Measurements from ENCODE around the gene RAB26. TPM values are rescaled to one million over a fixed set of nuclear protein-coding genes. Genes with fewer than 3 reads are reported as not detected.
"Not testable (repeated sequence)": the region's sequence is repeated elsewhere in the genome, so short reads cannot be mapped to it uniquely, and the experiment has no call there.

RAB26 gene
- total and polyA plus RNA-seq, 4 donors: 1.9 to 3.9 (median 3.0) TPM

DNA sequence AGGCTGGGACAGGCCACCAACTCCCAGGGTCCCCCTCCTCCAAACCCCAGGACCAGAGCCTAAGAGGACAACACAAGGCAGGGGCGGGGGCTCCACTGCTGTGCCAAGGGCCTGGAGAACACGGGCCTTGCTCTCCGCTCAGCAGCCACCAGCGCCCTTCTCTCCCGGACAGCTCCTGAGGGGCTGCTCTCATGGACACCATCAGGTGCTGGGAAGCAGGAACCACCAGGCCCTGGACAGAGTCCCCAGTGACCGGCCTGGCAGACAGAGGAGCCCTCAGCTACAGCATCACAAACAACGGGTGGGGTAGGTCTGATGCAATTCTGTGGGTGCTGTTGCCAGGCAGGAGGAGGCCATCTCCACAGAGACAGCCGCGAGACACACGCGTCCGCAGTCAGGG, 14.6 kb upstream of the RAB26 start:
- H3K4me1 ChIP-seq (ENCODE audit: control insufficient read depth in 4 of 4, insufficient read depth in 4 of 4, low read length in 3 of 4): peaks cover 2 to 13% (median 5%) of the 10 kb centered on the region in 4 donors
- not testable (repeated sequence) for H3K27ac ChIP-seq (ENCODE audit: low read depth in 1 of 2, low read length in 2 of 2); H3K27me3 ChIP-seq (ENCODE audit: control insufficient read depth in 4 of 4, insufficient read depth in 4 of 4, low read length in 3 of 4); H3K36me3 ChIP-seq (ENCODE audit: control insufficient read depth in 4 of 4, insufficient read depth in 3 of 4, low read depth in 1 of 4, low read length in 3 of 4); H3K9ac ChIP-seq (ENCODE audit: low read depth in 1 of 2, low read length in 2 of 2); H3K4me3 ChIP-seq (ENCODE audit: low read depth in 1 of 3, low read length in 3 of 3); DNase-seq (ENCODE audit: low spot score); H3K9me3 ChIP-seq (ENCODE audit: control insufficient read depth in 4 of 4, low read length in 3 of 4)
- 54% methylated on average over 7 of the region's 12 CpGs for WGBS

DNA sequence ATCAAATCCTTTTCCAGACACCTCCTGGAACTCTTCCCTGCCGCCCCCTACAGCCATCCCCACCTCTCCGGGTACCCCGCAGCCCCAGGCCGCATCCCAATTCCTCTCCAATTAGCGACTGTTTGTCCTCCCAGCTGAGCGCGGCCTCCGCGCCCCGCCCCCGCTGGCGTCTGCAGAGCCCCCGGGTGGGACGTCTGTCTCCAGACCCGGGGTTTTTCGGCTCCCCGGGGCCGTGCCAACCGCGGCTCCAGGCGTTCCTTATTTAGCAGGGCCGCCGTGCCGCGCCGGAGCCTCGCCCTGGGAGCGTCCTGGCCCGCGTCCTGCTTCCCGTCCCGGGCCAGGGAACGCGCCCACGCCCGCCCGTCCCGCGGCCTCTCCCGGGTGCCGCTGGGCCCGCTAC, 13.4 kb upstream of the RAB26 start:
- Histone ChIP-seq H3K4me1 (ENCODE audit: control insufficient read depth in 4 of 4, insufficient read depth in 4 of 4, low read length in 3 of 4) (peaks cover 0 to 12% (median 5%) of the 10 kb centered on the region in 4 donors), H3K4me3 (ENCODE audit: low read depth in 1 of 3, low read length in 3 of 3) (peak overlapping the region in 2 of 3 donors; percentile 28 to 56)
- not testable (repeated sequence) for H3K9ac ChIP-seq (ENCODE audit: low read depth in 1 of 2, low read length in 2 of 2); DNase-seq (ENCODE audit: low spot score); H3K27me3 ChIP-seq (ENCODE audit: control insufficient read depth in 4 of 4, insufficient read depth in 4 of 4, low read length in 3 of 4); H3K27ac ChIP-seq (ENCODE audit: low read depth in 1 of 2, low read length in 2 of 2); H3K36me3 ChIP-seq (ENCODE audit: control insufficient read depth in 4 of 4, insufficient read depth in 3 of 4, low read depth in 1 of 4, low read length in 3 of 4); H3K9me3 ChIP-seq (ENCODE audit: control insufficient read depth in 4 of 4, low read length in 3 of 4)
- WGBS: under 1% methylated on average over 32 of the region's 42 CpGs

DNA sequence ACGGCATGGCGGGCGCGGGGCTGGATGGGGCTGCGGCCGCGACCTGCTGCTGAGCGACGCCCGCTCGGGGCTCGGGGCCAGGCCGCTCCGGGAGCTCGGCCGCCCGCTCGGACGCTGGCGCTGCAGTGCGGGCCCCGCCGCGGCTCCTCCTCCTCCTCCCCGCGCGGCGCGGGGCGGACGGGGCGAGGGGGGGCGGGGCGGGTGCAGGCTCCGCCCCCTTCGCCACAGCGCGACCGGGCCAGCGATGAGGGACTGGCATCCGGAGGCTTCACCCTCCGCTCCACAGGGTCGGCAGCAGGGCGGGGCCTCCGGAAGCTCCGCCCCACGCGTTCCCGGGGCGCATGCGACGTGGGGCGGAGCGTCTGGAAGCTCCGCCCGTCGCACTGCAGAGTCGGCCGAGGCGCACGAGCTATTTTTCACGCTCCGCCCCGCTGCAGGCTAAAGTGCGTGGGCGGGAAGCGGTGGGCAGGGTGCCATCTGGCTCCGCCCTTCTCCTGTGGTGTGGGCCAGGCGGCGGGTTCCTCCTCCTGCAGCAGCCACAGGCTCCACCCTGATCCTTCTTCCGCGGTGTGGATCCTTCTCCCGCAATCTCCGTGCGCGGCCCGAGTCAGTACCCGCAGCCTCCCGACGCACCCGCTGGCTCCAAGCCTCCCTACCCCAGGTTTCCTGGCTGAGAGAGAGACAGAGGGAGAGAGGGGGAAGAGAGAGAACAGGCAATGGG, 12.5 kb upstream of the RAB26 start, which contains the start of gene PKD1:
Gene PKD1, minus strand, starts transcription at position 129 of the 721 bp plus-strand sequence. CDS start 209 bp downstream, outside the sequence.
- TF ChIP-seq GABPA (IDR thresholded peaks at IDR 0.05 in 1 of 2, conservative IDR thresholded peaks at IDR 0.05 in 1 of 2): peak in 1 of 2 donors; percentile 65
- TF ChIP-seq SP1 (IDR thresholded peaks at IDR 0.05): peak; percentile 63
- TF ChIP-seq EGR1 (IDR thresholded peaks at IDR 0.05; ENCODE audit: low read depth in 2 of 2): peak; percentile 99
- peak; percentile 84 for DNase-seq (ENCODE audit: low spot score)
- H3K27me3 ChIP-seq (ENCODE audit: control insufficient read depth in 4 of 4, insufficient read depth in 4 of 4, low read length in 3 of 4); H3K36me3 ChIP-seq (ENCODE audit: control insufficient read depth in 4 of 4, insufficient read depth in 3 of 4, low read depth in 1 of 4, low read length in 3 of 4); H3K9me3 ChIP-seq (ENCODE audit: control insufficient read depth in 4 of 4, low read length in 3 of 4): not testable (repeated sequence)
- H3K9ac ChIP-seq (ENCODE audit: low read depth in 1 of 2, low read length in 2 of 2): peak within 1 kb of the TSS in 1 of 2 donors; percentile 31
- H3K4me1 ChIP-seq (ENCODE audit: control insufficient read depth in 4 of 4, insufficient read depth in 4 of 4, low read length in 3 of 4): peaks cover 0 to 15% (median 5%) of the 10 kb centered on the region in 4 donors
- H3K4me3 ChIP-seq (ENCODE audit: low read depth in 1 of 3, low read length in 3 of 3): peak within 1 kb of the TSS in 2 of 3 donors; percentile 28 to 56
- under 1% methylated on average over 69 of the region's 81 CpGs for WGBS
- H3K27ac ChIP-seq (ENCODE audit: low read depth in 1 of 2, low read length in 2 of 2): peak within 1 kb of the TSS; percentile 37 to 65

DNA sequence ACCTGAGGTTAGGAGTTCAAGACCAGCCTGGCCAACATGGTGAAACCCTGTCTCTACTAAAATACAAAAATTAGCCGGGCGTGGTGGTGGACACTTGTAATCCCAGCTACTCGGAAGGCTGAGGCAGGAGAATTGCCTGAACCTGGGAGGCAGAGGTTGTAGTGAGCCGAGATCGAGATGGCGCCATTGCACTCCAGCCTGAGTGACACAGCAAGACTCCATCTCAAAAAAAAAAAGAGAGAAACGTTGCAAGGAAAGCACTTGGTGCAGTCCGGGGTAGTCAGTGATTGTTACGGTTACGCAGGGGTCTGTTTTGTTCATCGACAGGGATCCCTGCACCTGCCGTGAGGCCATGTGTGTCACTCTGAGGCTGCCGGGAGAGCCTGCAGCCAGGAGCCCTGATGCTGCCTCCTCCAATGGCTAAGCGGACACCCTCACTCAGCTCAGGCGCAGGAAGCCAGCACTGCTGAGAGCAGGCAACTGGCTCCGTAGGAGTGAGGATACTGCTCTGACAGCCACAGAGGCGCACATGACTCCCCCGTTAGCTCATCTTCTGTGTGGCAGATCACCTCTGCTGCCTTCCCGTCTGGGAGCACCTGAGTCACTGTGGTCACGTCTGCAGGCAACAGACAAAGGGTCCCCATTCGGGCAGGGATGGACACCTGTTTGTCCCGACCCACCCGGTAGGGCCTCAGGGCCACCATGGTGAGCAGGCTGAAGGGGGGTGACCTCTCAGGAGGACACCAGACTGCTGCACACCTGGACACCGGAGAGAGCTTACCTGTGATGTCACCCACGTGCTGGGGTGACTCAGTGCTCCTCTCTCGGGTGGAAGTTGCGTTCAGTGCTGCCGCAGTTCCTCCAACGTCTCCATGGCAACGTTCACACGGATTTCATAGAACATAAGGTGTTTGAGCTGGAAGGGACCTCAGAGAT, 5.2 kb upstream of the RAB26 start:
- no peaks in the 10 kb centered on the region for H3K9me3 ChIP-seq (ENCODE audit: control insufficient read depth in 4 of 4, low read length in 3 of 4)
- no peaks in the 10 kb centered on the region for H3K36me3 ChIP-seq (ENCODE audit: control insufficient read depth in 4 of 4, insufficient read depth in 3 of 4, low read depth in 1 of 4, low read length in 3 of 4)
- DNase-seq (ENCODE audit: low spot score): no peak
- no peak overlapping the region for H3K4me3 ChIP-seq (ENCODE audit: low read depth in 1 of 3, low read length in 3 of 3)
- H3K27ac ChIP-seq (ENCODE audit: low read depth in 1 of 2, low read length in 2 of 2): no peak overlapping the region
- no peak overlapping the region for H3K9ac ChIP-seq (ENCODE audit: low read depth in 1 of 2, low read length in 2 of 2)
- no peaks in the 10 kb centered on the region for H3K27me3 ChIP-seq (ENCODE audit: control insufficient read depth in 4 of 4, insufficient read depth in 4 of 4, low read length in 3 of 4)
- H3K4me1 ChIP-seq (ENCODE audit: control insufficient read depth in 4 of 4, insufficient read depth in 4 of 4, low read length in 3 of 4): peaks cover 6 to 17% (median 12%) of the 10 kb centered on the region in 4 donors
- 86% methylated on average over 31 of the region's 31 CpGs for WGBS
- no peak for TF ChIP-seq GABPA (IDR thresholded peaks at IDR 0.05 in 1 of 2, conservative IDR thresholded peaks at IDR 0.05 in 1 of 2)
- TF ChIP-seq JUND (IDR thresholded peaks at IDR 0.05): no peak
- no peak for TF ChIP-seq SP1 (IDR thresholded peaks at IDR 0.05)
- no peak for TF ChIP-seq RXRA (IDR thresholded peaks at IDR 0.05)
- TF ChIP-seq, protein P1, sequence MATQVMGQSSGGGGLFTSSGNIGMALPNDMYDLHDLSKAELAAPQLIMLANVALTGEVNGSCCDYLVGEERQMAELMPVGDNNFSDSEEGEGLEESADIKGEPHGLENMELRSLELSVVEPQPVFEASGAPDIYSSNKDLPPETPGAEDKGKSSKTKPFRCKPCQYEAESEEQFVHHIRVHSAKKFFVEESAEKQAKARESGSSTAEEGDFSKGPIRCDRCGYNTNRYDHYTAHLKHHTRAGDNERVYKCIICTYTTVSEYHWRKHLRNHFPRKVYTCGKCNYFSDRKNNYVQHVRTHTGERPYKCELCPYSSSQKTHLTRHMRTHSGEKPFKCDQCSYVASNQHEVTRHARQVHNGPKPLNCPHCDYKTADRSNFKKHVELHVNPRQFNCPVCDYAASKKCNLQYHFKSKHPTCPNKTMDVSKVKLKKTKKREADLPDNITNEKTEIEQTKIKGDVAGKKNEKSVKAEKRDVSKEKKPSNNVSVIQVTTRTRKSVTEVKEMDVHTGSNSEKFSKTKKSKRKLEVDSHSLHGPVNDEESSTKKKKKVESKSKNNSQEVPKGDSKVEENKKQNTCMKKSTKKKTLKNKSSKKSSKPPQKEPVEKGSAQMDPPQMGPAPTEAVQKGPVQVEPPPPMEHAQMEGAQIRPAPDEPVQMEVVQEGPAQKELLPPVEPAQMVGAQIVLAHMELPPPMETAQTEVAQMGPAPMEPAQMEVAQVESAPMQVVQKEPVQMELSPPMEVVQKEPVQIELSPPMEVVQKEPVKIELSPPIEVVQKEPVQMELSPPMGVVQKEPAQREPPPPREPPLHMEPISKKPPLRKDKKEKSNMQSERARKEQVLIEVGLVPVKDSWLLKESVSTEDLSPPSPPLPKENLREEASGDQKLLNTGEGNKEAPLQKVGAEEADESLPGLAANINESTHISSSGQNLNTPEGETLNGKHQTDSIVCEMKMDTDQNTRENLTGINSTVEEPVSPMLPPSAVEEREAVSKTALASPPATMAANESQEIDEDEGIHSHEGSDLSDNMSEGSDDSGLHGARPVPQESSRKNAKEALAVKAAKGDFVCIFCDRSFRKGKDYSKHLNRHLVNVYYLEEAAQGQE (IDR thresholded peaks at IDR 0.05): no peak
- TF ChIP-seq HNF4A (conservative IDR thresholded peaks at IDR 0.05): no peak
- TF ChIP-seq, protein P2, sequence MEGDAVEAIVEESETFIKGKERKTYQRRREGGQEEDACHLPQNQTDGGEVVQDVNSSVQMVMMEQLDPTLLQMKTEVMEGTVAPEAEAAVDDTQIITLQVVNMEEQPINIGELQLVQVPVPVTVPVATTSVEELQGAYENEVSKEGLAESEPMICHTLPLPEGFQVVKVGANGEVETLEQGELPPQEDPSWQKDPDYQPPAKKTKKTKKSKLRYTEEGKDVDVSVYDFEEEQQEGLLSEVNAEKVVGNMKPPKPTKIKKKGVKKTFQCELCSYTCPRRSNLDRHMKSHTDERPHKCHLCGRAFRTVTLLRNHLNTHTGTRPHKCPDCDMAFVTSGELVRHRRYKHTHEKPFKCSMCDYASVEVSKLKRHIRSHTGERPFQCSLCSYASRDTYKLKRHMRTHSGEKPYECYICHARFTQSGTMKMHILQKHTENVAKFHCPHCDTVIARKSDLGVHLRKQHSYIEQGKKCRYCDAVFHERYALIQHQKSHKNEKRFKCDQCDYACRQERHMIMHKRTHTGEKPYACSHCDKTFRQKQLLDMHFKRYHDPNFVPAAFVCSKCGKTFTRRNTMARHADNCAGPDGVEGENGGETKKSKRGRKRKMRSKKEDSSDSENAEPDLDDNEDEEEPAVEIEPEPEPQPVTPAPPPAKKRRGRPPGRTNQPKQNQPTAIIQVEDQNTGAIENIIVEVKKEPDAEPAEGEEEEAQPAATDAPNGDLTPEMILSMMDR (IDR thresholded peaks at IDR 0.05; ENCODE audit: low read depth, low read length, missing input control): no peak
- TF ChIP-seq TAF1 (conservative IDR thresholded peaks at IDR 0.05): no peak
- no peak for TF ChIP-seq HNF4G (IDR thresholded peaks at IDR 0.05)
- TF ChIP-seq FOXA2 (IDR thresholded peaks at IDR 0.05): no peak
- TF ChIP-seq, protein P3, sequence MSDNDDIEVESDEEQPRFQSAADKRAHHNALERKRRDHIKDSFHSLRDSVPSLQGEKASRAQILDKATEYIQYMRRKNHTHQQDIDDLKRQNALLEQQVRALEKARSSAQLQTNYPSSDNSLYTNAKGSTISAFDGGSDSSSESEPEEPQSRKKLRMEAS (IDR thresholded peaks at IDR 0.05): no peak
- TF ChIP-seq, protein P4, sequence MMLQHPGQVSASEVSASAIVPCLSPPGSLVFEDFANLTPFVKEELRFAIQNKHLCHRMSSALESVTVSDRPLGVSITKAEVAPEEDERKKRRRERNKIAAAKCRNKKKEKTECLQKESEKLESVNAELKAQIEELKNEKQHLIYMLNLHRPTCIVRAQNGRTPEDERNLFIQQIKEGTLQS (IDR thresholded peaks at IDR 0.05): no peak
- no peak for TF ChIP-seq NR2F2 (IDR thresholded peaks at IDR 0.05)
- TF ChIP-seq YY1 (IDR thresholded peaks at IDR 0.05): no peak

Data from liver (tissue), 9 donors.